ENCODE measurements around the gene TNFAIP8L3. TPM values are rescaled to one million over a fixed set of nuclear protein-coding genes. Genes with fewer than 3 reads are reported as not detected.
"Not testable (repeated sequence)": the region's sequence is repeated elsewhere in the genome, so short reads cannot be mapped to it uniquely, and the experiment has no call there.

Gene TNFAIP8L3
- total RNA-seq, 2 experiments from 2014 or later = 0.17 to 0.20 TPM

DNA sequence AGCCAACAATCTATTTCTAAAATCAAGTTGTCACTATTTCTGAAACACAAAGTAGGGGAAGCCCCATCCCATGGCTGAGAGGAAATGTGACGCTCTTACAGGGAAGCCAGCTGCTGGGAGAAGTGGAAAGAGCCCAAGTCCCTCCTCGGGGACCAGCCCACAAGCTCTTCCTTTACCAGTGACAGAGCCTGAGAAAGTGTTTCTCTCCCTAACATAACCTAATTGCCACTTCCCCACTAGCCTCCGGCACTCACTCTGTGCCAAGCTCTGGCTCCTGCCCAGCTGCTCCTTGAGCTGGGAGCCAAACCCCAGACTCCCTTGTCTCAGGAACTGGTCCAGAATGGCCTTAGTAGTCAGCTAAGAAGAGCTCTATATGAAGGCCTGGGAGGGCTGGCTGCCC, 42.9 kb downstream of the TNFAIP8L3 start:
- DNase-seq (no peak), ATAC-seq (ENCODE audit: low read depth) (no peak)
- Mint-ChIP-seq H3K36me3 (no peaks in the 10 kb centered on the region), H3K27me3 (peaks cover 15% of the 10 kb centered on the region), H3K9me3 (no peaks in the 10 kb centered on the region), H3K4me1 (peaks cover 3% of the 10 kb centered on the region), H3K4me3 (no peak overlapping the region), H3K27ac (no peak overlapping the region)
- POLR2A ChIA-PET = no interaction called here

DNA sequence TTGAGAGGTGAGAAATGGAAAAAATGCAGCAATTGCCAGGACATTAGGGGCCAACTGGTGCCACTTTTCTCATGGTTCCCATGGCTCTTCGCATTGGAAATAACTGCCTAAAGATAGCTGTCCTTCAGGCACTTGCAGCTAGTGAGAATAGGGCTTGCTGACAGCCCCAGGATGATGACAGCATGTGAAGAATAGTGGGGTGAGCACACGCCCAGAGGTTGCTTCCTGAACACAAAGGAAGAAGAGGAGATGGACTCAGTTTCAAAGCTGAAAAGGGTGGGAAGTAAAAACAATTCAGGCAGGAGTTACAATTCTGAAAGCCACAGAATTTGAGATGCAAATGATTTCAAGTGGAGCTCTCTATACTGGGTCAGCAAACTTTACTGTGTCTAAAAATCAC, 45.6 kb downstream of the TNFAIP8L3 start:
- ATAC-seq (ENCODE audit: low read depth) (no peak), DNase-seq (no peak)
- H3K36me3 Mint-ChIP-seq = no peaks in the 10 kb centered on the region
- POLR2A ChIA-PET = no interaction called here
- H3K4me1 Mint-ChIP-seq = peaks cover 1% of the 10 kb centered on the region
- H3K4me3 Mint-ChIP-seq = no peak overlapping the region
- peaks cover 8% of the 10 kb centered on the region for H3K27me3 Mint-ChIP-seq
- H3K27ac Mint-ChIP-seq = no peak overlapping the region
- peaks cover 2% of the 10 kb centered on the region for H3K9me3 Mint-ChIP-seq

DNA sequence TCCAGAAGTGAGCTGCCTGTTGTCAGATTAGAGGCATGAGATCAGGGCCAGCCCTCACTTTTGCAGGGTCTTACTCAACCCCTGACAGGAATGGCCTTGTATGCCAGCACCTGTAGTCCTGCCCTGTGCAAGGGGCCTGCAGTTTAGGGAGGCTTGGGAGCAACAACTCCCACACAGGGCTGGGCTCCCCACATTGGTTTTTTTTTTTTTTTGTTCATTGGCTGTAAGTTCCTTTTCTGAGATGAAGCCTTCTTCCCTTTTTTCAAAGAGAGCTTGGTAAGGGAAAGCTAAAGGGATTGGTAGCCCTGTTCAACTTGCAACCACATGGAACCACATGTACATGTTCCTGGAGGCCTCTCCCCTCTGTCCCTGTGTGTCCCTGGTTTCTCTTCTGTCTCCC, 46.4 kb downstream of the TNFAIP8L3 start:
- H3K27me3 Mint-ChIP-seq = peaks cover 6% of the 10 kb centered on the region
- H3K4me1 Mint-ChIP-seq = peaks cover 1% of the 10 kb centered on the region
- H3K27ac Mint-ChIP-seq = no peak overlapping the region
- POLR2A ChIA-PET = interaction anchor here (0.6 kb wide), 1 partner anchor 21 kb away, joined by 3 read pairs; no protein-coding TSS in a partner anchor
- no peak overlapping the region for H3K4me3 Mint-ChIP-seq
- H3K36me3 Mint-ChIP-seq = no peaks in the 10 kb centered on the region
- ATAC-seq (ENCODE audit: low read depth) (no peak), DNase-seq (no peak)
- H3K9me3 Mint-ChIP-seq = peaks cover 2% of the 10 kb centered on the region

DNA sequence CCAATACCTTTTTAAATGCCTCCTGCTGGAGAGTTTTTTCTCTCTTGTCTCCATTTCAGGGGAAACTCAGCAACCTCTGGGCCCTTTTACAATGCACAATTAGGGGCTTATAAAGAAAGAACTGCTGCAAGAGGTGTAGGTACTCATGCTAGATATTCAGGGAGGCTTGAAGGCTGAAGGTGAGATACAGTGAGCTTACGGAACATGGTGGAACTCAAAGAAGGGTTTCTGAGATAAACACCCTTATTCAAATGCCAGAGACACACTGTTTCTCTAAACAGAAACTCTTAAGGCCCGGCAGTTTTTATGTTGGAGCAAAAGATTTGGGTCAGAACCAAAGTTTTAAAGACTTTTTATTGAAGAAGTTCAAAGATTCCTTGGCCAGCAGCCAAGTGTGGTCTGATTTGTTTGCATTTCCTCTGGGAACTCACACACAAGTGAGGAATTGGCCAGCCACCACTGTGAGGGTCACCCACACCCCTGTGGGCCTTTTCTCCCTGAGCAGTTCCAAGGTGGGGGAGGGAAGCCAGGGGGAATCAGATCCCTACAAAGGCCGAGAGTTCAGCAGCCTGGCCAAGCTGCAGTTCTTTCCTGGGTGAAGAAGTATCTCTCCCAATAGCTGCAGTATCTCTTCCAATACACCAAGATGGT, 47.8 kb downstream of the TNFAIP8L3 start:
- Mint-ChIP-seq H3K4me3 (no peak overlapping the region), H3K27me3 (peaks cover 6% of the 10 kb centered on the region), H3K36me3 (no peaks in the 10 kb centered on the region), H3K27ac (no peak overlapping the region), H3K4me1 (peaks cover 1% of the 10 kb centered on the region), H3K9me3 (peaks cover 2% of the 10 kb centered on the region)
- ATAC-seq (ENCODE audit: low read depth) (no peak), DNase-seq (no peak)
- POLR2A ChIA-PET = no interaction called here

DNA sequence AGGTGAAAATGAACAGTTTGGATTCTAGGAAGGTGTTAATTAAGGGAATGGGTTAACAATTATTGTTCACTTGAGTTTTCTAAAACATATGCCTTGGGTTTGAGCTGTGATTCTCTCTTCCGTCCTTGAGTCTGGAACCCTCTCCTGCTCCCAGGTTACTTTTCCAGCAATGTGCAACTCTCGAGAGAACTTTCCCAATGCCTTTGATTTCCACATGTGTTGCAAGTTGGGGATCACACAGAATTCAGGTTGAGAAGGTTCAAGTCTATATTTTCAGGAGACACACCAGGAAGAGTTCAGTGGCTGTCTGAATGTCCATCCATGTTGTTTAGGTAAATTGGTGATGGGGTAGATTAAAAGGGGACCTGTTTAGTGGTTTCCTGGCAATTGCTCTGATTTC, 48.7 kb downstream of the TNFAIP8L3 start:
- POLR2A ChIA-PET = no interaction called here
- ATAC-seq (ENCODE audit: low read depth) (no peak), DNase-seq (no peak)
- Mint-ChIP-seq H3K36me3 (no peaks in the 10 kb centered on the region), H3K4me1 (peaks cover 1% of the 10 kb centered on the region), H3K27me3 (peaks cover 6% of the 10 kb centered on the region), H3K4me3 (no peak overlapping the region), H3K9me3 (peaks cover 2% of the 10 kb centered on the region), H3K27ac (no peak overlapping the region)

DNA sequence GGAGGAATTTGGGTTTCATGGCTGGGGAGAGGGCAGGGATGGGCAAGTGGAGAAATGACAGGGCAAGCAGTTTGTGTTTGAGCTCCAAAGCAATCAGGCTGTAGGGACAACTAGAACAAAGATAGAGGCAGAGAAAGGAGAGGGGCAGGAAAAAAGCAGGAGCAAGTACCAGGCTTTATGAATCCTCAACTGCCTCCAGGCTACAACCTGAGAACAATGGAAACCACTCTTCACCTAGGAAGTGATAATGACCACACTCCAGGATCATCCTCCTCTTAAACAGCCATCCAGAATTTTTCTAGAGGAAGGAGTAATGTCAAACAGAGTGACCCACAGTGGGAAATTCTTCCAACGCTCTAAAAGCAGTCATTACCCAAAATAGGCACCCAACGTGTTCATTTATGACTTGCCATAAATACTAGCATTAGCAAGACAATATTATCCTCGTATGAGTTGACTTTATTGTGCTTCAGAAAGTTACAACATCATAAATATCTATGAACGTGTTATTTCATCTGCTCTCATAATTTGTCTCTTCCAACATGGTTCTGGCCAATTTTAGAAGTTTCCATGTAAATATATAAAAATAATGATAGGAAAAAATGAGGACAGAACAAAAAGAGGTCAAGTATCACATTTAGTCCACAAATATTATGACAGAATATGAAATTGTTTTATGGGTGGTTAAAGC, 50.5 kb downstream of the TNFAIP8L3 start:
- Mint-ChIP-seq H3K4me3 (no peak overlapping the region), H3K36me3 (no peaks in the 10 kb centered on the region), H3K27me3 (peaks cover 5% of the 10 kb centered on the region), H3K4me1 (peaks cover 1% of the 10 kb centered on the region), H3K27ac (no peak overlapping the region), H3K9me3 (peaks cover 2% of the 10 kb centered on the region)
- ATAC-seq (ENCODE audit: low read depth) (no peak), DNase-seq (no peak)
- POLR2A ChIA-PET = no interaction called here

DNA sequence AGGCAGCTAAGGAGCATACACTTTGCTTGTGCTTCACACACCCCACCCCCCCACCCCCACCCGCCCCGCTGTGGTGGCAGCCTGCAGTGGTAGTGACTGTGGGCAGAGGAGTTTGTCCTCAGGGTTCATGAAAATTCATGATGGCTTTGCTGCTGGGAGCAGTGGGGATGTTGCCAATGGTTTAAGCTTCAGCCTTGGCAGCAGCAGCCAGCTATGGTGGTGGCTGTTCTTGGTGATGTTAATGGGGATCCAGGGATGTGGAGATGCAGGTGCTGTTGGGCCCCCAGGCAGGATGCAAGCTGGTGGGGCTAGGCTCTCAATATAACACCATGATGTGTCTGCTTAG, 55.8 kb downstream of the TNFAIP8L3 start:
- Mint-ChIP-seq H3K4me3 (no peak overlapping the region), H3K36me3 (no peaks in the 10 kb centered on the region), H3K27ac (no peak overlapping the region), H3K9me3 (peaks cover 5% of the 10 kb centered on the region), H3K27me3 (peaks cover 3% of the 10 kb centered on the region), H3K4me1 (no peaks in the 10 kb centered on the region)
- POLR2A ChIA-PET = no interaction called here
- no peak for ATAC-seq (ENCODE audit: low read depth)
- no peak for DNase-seq

DNA sequence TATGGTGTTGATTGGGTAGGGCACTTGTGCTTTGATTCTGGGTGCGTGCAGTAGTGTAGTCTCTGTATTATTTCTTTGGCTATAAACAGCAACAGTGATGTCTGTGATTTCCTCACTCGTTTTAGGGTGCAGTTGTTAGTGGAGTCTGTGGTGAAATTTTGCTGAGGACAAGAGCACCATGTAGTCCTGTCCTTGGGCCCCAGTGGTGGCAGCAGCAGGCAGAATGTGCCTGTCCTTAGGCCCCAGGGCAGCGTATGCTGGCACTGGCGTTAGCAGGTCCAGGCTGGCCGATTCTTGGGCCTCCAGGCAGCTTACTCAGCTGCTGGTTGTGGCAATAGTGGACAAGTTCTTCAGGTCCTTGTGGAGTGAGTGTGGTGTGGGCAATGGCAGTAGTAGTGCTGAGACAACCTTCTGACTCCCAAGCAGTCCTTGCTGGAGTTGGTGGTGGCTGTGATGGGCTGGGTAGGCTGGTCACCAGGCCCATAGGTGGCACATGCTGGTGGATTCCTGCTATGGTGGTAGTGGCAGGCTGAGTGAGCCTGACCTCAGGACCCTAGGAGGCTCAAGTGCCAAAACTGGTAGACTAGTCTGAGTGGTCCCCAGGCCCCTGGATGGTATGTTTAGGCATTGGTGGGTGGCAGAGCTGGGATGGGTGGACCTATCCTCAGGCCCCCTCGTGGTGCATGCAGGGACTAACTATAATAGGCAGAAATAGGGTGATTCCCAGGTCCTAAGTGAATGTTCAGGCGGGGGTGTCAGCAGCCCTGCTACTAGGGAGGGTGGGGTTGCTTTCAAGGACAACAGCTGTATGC, 56.3 kb downstream of the TNFAIP8L3 start:
- Mint-ChIP-seq H3K36me3 (no peaks in the 10 kb centered on the region), H3K4me3 (no peak overlapping the region), H3K4me1 (no peaks in the 10 kb centered on the region), H3K27me3 (peaks cover 3% of the 10 kb centered on the region), H3K27ac (no peak overlapping the region), H3K9me3 (peaks cover 5% of the 10 kb centered on the region)
- ATAC-seq (ENCODE audit: low read depth) (no peak), DNase-seq (no peak)
- POLR2A ChIA-PET = no interaction called here

DNA sequence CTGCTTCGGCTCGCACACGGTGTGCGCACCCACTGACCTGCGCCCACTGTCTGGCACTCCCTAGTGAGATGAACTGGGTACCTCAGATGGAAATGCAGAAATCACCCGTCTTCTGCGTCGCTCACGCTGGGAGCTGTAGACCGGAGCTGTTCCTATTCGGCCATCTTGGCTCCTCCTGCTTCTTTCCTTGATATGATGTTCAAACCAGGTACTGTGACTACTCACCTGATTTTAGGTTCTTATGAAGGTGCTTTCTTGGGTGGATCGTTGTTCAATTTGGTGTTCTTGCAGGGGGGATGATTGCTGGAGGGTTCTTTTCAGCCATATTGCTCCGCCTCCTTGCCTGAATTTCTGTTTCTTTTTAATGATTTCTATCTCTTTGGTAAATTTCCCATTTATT, 57.2 kb downstream of the TNFAIP8L3 start:
- POLR2A ChIA-PET = not testable (repeated sequence)

DNA sequence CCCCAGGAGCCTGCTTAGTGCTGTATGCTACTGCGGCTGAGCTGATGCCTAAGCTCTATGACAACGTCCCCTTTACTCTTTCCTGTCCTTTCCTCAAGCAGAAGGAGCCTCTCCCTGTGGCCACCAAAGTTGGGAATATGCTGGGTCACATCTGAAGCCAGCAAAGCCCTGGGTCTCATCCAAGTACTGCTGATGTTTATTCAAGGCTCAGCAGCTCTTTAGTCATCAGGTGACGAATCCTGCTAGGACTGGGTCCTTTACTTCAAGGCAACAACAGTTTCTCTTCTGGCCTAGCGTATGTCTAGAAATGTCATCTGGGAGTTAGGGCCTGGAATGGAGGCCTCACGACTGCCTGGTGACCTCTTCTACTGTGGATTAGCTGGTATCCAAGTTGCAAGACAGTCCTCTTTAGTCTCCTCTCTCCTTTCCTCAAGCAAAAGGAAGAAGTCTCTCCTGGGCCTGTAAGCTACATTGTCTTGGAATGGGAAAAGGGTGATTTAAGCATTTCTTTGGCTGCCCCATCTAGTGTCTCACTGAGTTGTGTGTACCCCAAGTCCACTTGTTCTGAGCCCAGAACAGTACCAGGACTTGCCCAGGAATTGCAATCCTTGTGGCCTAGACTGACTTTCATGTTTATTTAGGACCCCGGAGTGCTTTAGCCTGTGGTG, 63.9 kb downstream of the TNFAIP8L3 start:
- ATAC-seq (ENCODE audit: low read depth) = no peak
- H3K4me3 Mint-ChIP-seq = no peak overlapping the region
- H3K27me3 Mint-ChIP-seq = no peaks in the 10 kb centered on the region
- H3K4me1 Mint-ChIP-seq = no peaks in the 10 kb centered on the region
- POLR2A ChIA-PET = no interaction called here
- no peak for DNase-seq
- H3K9me3 Mint-ChIP-seq = peaks cover 2% of the 10 kb centered on the region
- peaks cover 1% of the 10 kb centered on the region for H3K36me3 Mint-ChIP-seq
- no peak overlapping the region for H3K27ac Mint-ChIP-seq

More for the DNA sequence above, 57.2 kb downstream of the TNFAIP8L3 start:
- H3K4me1 Mint-ChIP-seq; H3K27ac Mint-ChIP-seq; H3K4me3 Mint-ChIP-seq; ATAC-seq (ENCODE audit: low read depth); H3K9me3 Mint-ChIP-seq; H3K36me3 Mint-ChIP-seq; DNase-seq; H3K27me3 Mint-ChIP-seq: not testable (repeated sequence)

DNA sequence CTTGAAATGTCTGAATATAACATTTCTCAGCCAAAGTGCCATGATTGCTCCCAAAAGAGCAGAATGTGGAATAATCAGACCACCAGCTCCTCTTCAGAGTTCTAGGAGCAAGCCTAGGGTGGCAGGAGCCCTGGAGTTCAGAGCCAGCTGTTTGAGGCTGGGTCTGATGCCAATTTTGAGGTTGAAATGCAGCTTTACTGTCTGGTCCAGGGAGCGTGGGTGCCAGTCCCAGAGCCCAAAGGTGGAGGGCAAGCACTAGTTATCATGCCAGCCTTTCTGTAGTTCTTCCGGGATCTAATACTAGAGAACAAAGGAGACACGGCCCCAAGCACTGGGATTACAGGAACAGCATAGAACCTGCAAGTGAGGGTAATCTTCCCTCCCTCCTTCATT, 69.3 kb downstream of the TNFAIP8L3 start:
- no peak overlapping the region for H3K4me3 Mint-ChIP-seq
- POLR2A ChIA-PET = no interaction called here
- H3K27me3 Mint-ChIP-seq = no peaks in the 10 kb centered on the region
- H3K4me1 Mint-ChIP-seq = no peaks in the 10 kb centered on the region
- no peak for ATAC-seq (ENCODE audit: low read depth)
- no peaks in the 10 kb centered on the region for H3K36me3 Mint-ChIP-seq
- peaks cover 2% of the 10 kb centered on the region for H3K9me3 Mint-ChIP-seq
- H3K27ac Mint-ChIP-seq = no peak overlapping the region
- DNase-seq = no peak

DNA sequence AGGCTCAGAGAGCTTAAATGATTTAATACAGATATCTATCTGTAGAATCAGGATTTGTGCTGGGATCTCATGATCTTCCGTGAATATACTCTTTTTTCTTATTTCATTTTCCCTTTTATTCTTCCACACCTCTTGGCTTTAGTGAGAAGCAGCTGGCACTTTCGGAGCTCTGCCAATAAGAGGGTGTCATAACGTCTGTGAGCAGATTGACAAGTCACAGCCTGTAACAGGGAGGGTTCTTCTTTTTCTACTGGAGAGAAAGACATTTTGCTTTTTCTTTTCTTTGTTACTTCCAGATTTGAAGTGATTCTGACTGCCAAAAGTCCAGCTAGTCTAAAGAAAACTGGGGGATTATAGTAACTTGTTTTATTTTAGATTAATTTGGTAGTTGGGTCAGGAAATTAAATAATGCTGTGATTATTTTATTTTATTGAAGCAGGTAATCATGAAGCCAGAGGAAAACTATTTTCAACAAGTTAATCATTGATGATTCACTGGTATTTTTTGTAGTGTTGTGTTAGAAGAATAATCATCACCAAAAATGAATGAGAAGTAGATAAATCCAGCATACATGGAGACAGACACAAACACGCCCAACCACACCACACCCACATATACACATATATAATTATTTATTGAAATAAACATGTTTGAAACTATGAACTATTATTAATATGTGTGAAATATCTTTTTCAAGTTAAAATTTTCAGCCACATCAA, 69.8 kb downstream of the TNFAIP8L3 start:
- Mint-ChIP-seq H3K27ac (no peak overlapping the region), H3K9me3 (peaks cover 2% of the 10 kb centered on the region), H3K36me3 (peaks cover 2% of the 10 kb centered on the region), H3K27me3 (no peaks in the 10 kb centered on the region), H3K4me3 (no peak overlapping the region), H3K4me1 (no peaks in the 10 kb centered on the region)
- DNase-seq (no peak), ATAC-seq (ENCODE audit: low read depth) (no peak)
- POLR2A ChIA-PET = no interaction called here

DNA sequence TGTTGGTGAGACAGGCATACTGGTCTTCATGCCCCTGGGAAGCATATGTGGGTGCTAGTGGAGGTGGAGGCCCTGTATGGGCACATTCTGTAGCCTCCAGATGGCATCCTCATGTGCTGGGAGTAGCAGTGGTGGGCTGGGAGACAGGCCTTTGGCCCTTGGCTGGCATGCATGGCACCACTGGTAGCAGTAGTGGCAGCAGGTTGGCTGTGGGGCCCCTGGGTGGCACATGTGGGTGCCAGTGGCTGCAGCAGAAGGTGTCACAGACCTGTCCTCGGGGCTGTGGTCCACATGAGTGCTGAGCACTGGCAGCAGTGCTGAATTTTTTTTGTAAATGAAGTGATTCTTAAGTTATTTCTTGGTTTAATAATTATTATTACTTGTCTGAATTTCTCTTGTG, 71.2 kb downstream of the TNFAIP8L3 start:
- ATAC-seq (ENCODE audit: low read depth) (no peak), DNase-seq (no peak)
- POLR2A ChIA-PET = no interaction called here

More for the DNA sequence above, 71.2 kb downstream of the TNFAIP8L3 start:
- H3K27ac Mint-ChIP-seq = no peak overlapping the region
- H3K27me3 Mint-ChIP-seq = no peaks in the 10 kb centered on the region
- no peaks in the 10 kb centered on the region for H3K4me1 Mint-ChIP-seq
- no peak overlapping the region for H3K4me3 Mint-ChIP-seq
- H3K9me3 Mint-ChIP-seq = peaks cover 3% of the 10 kb centered on the region
- H3K36me3 Mint-ChIP-seq = peaks cover 2% of the 10 kb centered on the region
